HG03108 (cell line): ENCODE measurements around the gene LDLRAD4.

Experiments used
- ATAC-seq: cut with Tn5 transposase; IDR thresholded peaks from one replicate; pipeline ENCODE4 v1.9.1; 2021; ENCODE audit warnings: moderate library complexity; ENCODE audit not compliant: unreplicated experiment

LDLRAD4 gene

GRCh38 chr18:13280070-13280795 lies 61.7 kb downstream of the LDLRAD4 start:
- ATAC-seq: no peak

GRCh38 chr18:13281406-13281805 lies 62.8 kb downstream of the LDLRAD4 start:
- ATAC-seq: no peak

- ATAC-seq: no peak
Measured at GRCh38 chr18:13283746-13284145, 65.2 kb downstream of the LDLRAD4 start.

- no peak for ATAC-seq
Measured at GRCh38 chr18:13284330-13285027, 65.9 kb downstream of the LDLRAD4 start.

- no peak for ATAC-seq
Measured at GRCh38 chr18:13285874-13286273, 67.3 kb downstream of the LDLRAD4 start.

GRCh38 chr18:13286456-13287125 lies 68.0 kb downstream of the LDLRAD4 start:
- ATAC-seq: no peak

GRCh38 chr18:13287372-13287771 lies 68.8 kb downstream of the LDLRAD4 start:
- no peak for ATAC-seq

- no peak for ATAC-seq
Measured at GRCh38 chr18:13288509-13289133, 70.1 kb downstream of the LDLRAD4 start.

- ATAC-seq: no peak
Measured at GRCh38 chr18:13289481-13290205, 71.1 kb downstream of the LDLRAD4 start.

- no peak for ATAC-seq
Measured at GRCh38 chr18:13290856-13291271, 72.3 kb downstream of the LDLRAD4 start.

GRCh38 chr18:13291299-13291698 lies 72.7 kb downstream of the LDLRAD4 start:
- ATAC-seq: no peak

GRCh38 chr18:13291745-13292447 lies 73.3 kb downstream of the LDLRAD4 start:
- ATAC-seq: no peak

GRCh38 chr18:13292736-13293135 lies 74.2 kb downstream of the LDLRAD4 start:
- ATAC-seq: no peak

GRCh38 chr18:13294309-13294708 lies 75.7 kb downstream of the LDLRAD4 start:
- no peak for ATAC-seq

- no peak for ATAC-seq
Measured at GRCh38 chr18:13295894-13296293, 77.3 kb downstream of the LDLRAD4 start.

- ATAC-seq: no peak
Measured at GRCh38 chr18:13296867-13297574, 78.5 kb downstream of the LDLRAD4 start.

GRCh38 chr18:13298262-13298661 lies 79.7 kb downstream of the LDLRAD4 start:
- no peak for ATAC-seq

- no peak for ATAC-seq
Measured at GRCh38 chr18:13300029-13300428, 81.5 kb downstream of the LDLRAD4 start.

GRCh38 chr18:13300796-13301195 lies 82.2 kb downstream of the LDLRAD4 start:
- ATAC-seq: no peak

- ATAC-seq: no peak
Measured at GRCh38 chr18:13302040-13302439, 83.5 kb downstream of the LDLRAD4 start.
